ENCODE measurements around the gene TMED3. TPM values are rescaled to one million over a fixed set of nuclear protein-coding genes. Genes with fewer than 3 reads are reported as not detected.

The TMED3 gene
- total RNA-seq, 1 donor from 2014 or later: 132 TPM

- DNase-seq (ENCODE audit: low read depth): no peak
- no peaks in the 10 kb centered on the region for H3K36me3 ChIP-seq (ENCODE audit: control insufficient read depth, insufficient read depth, low read length)
- H3K27me3 ChIP-seq (ENCODE audit: control insufficient read depth, insufficient read depth, low read length): no peaks in the 10 kb centered on the region
- no peak overlapping the region for H3K4me3 ChIP-seq (ENCODE audit: low read depth, low read length)
- TF ChIP-seq CTCF (IDR thresholded peaks at IDR 0.05; ENCODE audit: insufficient read depth, low read length, poor library complexity, severe bottlenecking): no peak
Observed at GRCh38 chr15:79372428-79372827, 61.5 kb downstream of the TMED3 start.

Other genes starting within 250 kb of the TMED3 start
- 0.48 and 1.4 TPM in 2 replicates for gene RASGRF1, start 220.3 kb upstream of the TMED3 start, total RNA-seq
- not detected in 2 replicates for gene ANKRD34C, start 28.4 kb upstream of the TMED3 start, total RNA-seq
- 0.75 and 0.96 TPM in 2 replicates for gene MINAR1, start 121.2 kb downstream of the TMED3 start, total RNA-seq